IMR-90 (cell line): ENCODE results near the gene TAS2R16. TPM values are rescaled to one million over a fixed set of nuclear protein-coding genes. Genes with fewer than 3 reads are reported as not detected.

Experiments used
- ATAC-seq: fragments of 200-7000 bp; cut with Tn5 transposase; 2 replicates; pipeline ENCODE4 v1.9.1; 2020; ENCODE audit warnings: low read depth, mild to moderate bottlenecking, moderate library complexity
- BruUV-seq: library from RNA; stranded (reverse); fragments of 400-500 nt; replicated peaks from 2 replicates; lab custom pipeline; 2021; lab: Mats Ljungman, UMichigan
- CTCF ChIA-PET: fragments of 300-600 bp; formaldehyde crosslinking; extraction: SDS; loops from one replicate; lab custom pipeline; 2021; ENCODE audit warnings: antibody characterized with exemption; lab: Yijun Ruan, JAX
- POLR2A ChIA-PET: fragments of 300-600 bp; sonication (Branson Sonifier 250); formaldehyde crosslinking; loops from one replicate; lab custom pipeline; 2022; ENCODE audit warnings: antibody characterized with exemption; ENCODE audit not compliant: unreplicated experiment; lab: Charles Lee
- DNase-seq: peaks from one replicate; pipeline ENCODE4 v3.0.0; 2013
- H2AFZ ChIP-seq: replicated peaks from 2 replicates; pipeline ENCODE3; 2013; ENCODE audit warnings: low read length, mild to moderate bottlenecking; ENCODE audit not compliant: poor library complexity
- H2AK5ac ChIP-seq: 2 replicates; pipeline ENCODE4 v1.6.1; 2013; ENCODE audit warnings: low read depth, low read length, inconsistent platforms
- H2AK9ac ChIP-seq: replicated peaks from 2 replicates; pipeline ENCODE3; 2013; ENCODE audit warnings: mild to moderate bottlenecking, low read depth, low read length, moderate library complexity; ENCODE audit not compliant: poor library complexity
- H2BK120ac ChIP-seq: 2 replicates; pipeline ENCODE4 v1.6.1; 2013; ENCODE audit warnings: low read depth, low read length, inconsistent platforms
- H2BK15ac ChIP-seq: 3 replicates; pipeline ENCODE4 v1.6.1; 2013; ENCODE audit warnings: low read depth, low read length, inconsistent platforms
- H2BK20ac ChIP-seq: 2 replicates; pipeline ENCODE4 v1.6.1; 2013; ENCODE audit warnings: low read depth, mild to moderate bottlenecking, inconsistent platforms, low read length, moderate library complexity
- H2BK5ac ChIP-seq: 2 replicates; pipeline ENCODE4 v1.6.1; 2013; ENCODE audit warnings: mild to moderate bottlenecking, low read depth, low read length, inconsistent platforms; ENCODE audit not compliant: poor library complexity, severe bottlenecking
- H3K14ac ChIP-seq: replicated peaks from 2 replicates; pipeline ENCODE4 v1.6.1; 2013; ENCODE audit warnings: low read depth, low read length, inconsistent platforms
- H3K18ac ChIP-seq: 2 replicates; pipeline ENCODE4 v1.6.1; 2013; ENCODE audit warnings: low read depth, low read length, control low read depth
- H3K23ac ChIP-seq: 2 replicates; pipeline ENCODE4 v1.6.1; 2013; ENCODE audit warnings: low read depth, low read length, inconsistent platforms
- H3K27ac ChIP-seq: 2 replicates; pipeline ENCODE4 v1.5.1; 2013; ENCODE audit warnings: mild to moderate bottlenecking, control low read depth, low read length; ENCODE audit not compliant: insufficient read depth
- H3K27me3 ChIP-seq: 2 replicates; pipeline ENCODE4 v1.6.1; 2013; ENCODE audit warnings: low read length; ENCODE audit not compliant: control insufficient read depth, insufficient read depth
- H3K36me3 ChIP-seq: 2 replicates; pipeline ENCODE4 v1.6.1; 2013; ENCODE audit warnings: low read length, mixed read lengths; ENCODE audit not compliant: control insufficient read depth, insufficient read depth
- H3K4ac ChIP-seq: 2 replicates; pipeline ENCODE4 v1.6.1; 2013; ENCODE audit warnings: low read depth, low read length, inconsistent platforms
- H3K4me1 ChIP-seq: 2 replicates; pipeline ENCODE4 v1.6.1; 2013; ENCODE audit warnings: low read length, mixed read lengths; ENCODE audit not compliant: control insufficient read depth, insufficient read depth
- H3K4me2 ChIP-seq: 2 replicates; pipeline ENCODE4 v1.6.1; 2013; ENCODE audit warnings: low read depth, mild to moderate bottlenecking, control low read depth, low read length, moderate library complexity
- H3K4me3 ChIP-seq: 2 replicates; pipeline ENCODE4 v1.5.1; 2013; ENCODE audit warnings: low read depth, mild to moderate bottlenecking, control low read depth, low read length, moderate library complexity; ENCODE audit not compliant: insufficient read depth
- H3K56ac ChIP-seq: 2 replicates; pipeline ENCODE4 v1.6.1; 2013; ENCODE audit warnings: low read length, inconsistent platforms; ENCODE audit not compliant: insufficient read depth; ENCODE audit errors: extremely low read depth
- H3K79me1 ChIP-seq, 2 experiments: 2 replicates each; pipeline ENCODE4 v1.6.1; 2013; ENCODE audit warnings: low read length in 2 of 2, inconsistent platforms in 1 of 2, low read depth in 1 of 2
- H3K9ac ChIP-seq: 2 replicates; pipeline ENCODE4 v1.6.1; 2013; ENCODE audit warnings: low read depth, low read length, control low read depth
- H3K9me1 ChIP-seq: 2 replicates; pipeline ENCODE4 v1.6.1; 2013; ENCODE audit warnings: low read length, inconsistent platforms; ENCODE audit not compliant: insufficient read depth
- H3K9me3 ChIP-seq: 2 replicates; pipeline ENCODE4 v1.6.1; 2013; ENCODE audit warnings: low read length; ENCODE audit not compliant: control insufficient read depth, insufficient read depth
- H4K20me1 ChIP-seq: 2 replicates; pipeline ENCODE4 v1.6.1; 2013; ENCODE audit warnings: low read length, inconsistent platforms; ENCODE audit not compliant: insufficient read depth
- H4K5ac ChIP-seq: 2 replicates; pipeline ENCODE4 v1.6.1; 2013; ENCODE audit warnings: mild to moderate bottlenecking, low read depth, low read length, control low read depth
- H4K8ac ChIP-seq, 2 experiments: 2 replicates each; pipeline ENCODE4 v1.6.1; 2013; ENCODE audit warnings: low read depth in 2 of 2, low read length in 2 of 2, control low read depth in 1 of 2, inconsistent platforms in 1 of 2
- H4K91ac ChIP-seq: 2 replicates; pipeline ENCODE4 v1.6.1; 2013; ENCODE audit warnings: low read depth, low read length, inconsistent platforms; ENCODE audit not compliant: insufficient read depth
- BHLHE40 ChIP-seq: fragments of 150-350 bp; IDR thresholded peaks from 2 replicates; pipeline ENCODE4 v1.6.1; 2016; ENCODE audit warnings: mild to moderate bottlenecking, low read depth, low read length
- CHD1 ChIP-seq: IDR thresholded peaks from 2 replicates; pipeline ENCODE4 v1.6.1; 2012; ENCODE audit warnings: low read depth, low read length, improper control_type of control experiment
- FOS ChIP-seq: fragments of 150-350 bp; IDR thresholded peaks from 2 replicates; pipeline ENCODE4 v1.6.1; 2016; ENCODE audit warnings: low read depth, low read length
- MAFK ChIP-seq: IDR thresholded peaks from 2 replicates; pipeline ENCODE4 v1.6.1; 2012; ENCODE audit warnings: low read depth, low read length, improper control_type of control experiment
- MAZ ChIP-seq: IDR thresholded peaks from 2 replicates; pipeline ENCODE4 v1.6.1; 2012; ENCODE audit warnings: low read depth, mild to moderate bottlenecking, low read length, improper control_type of control experiment, moderate library complexity, borderline replicate concordance
- MXI1 ChIP-seq: IDR thresholded peaks from 2 replicates; pipeline ENCODE4 v1.6.1; 2012; ENCODE audit warnings: low read depth, mild to moderate bottlenecking, low read length, moderate library complexity, borderline replicate concordance
- POLR2A ChIP-seq: IDR thresholded peaks from 2 replicates; pipeline ENCODE4 v1.6.1; 2012; ENCODE audit warnings: mild to moderate bottlenecking, low read depth, low read length
- RAD21 ChIP-seq: IDR thresholded peaks from 2 replicates; pipeline ENCODE4 v1.6.1; 2012; ENCODE audit warnings: low read length, improper control_type of control experiment
- RFX5 ChIP-seq: IDR thresholded peaks from 2 replicates; pipeline ENCODE4 v1.8.0; 2012; ENCODE audit warnings: low read depth, mild to moderate bottlenecking, low read length, moderate library complexity
- SMC3 ChIP-seq: fragments of 150-350 bp; IDR thresholded peaks from 2 replicates; pipeline ENCODE4 v1.6.1; 2016; ENCODE audit warnings: low read depth, mild to moderate bottlenecking, antibody characterized with exemption, low read length, moderate library complexity
- WGBS, 2 experiments: methylation state at CpG; one replicate each; pipeline versions ENCODE4 v1.1.5 to v1.1.7; 2013; ENCODE audit warnings: missing lambda C conversion rate in 2 of 2; ENCODE audit not compliant: insufficient read length in 1 of 2; ENCODE audit errors: extremely low coverage in 2 of 2; 5-methylcytosine and 5-hydroxymethylcytosine counted together
- dilution Hi-C: fragments of 300-500 bp; cut with HindIII; formaldehyde crosslinking; loops from one replicate; pipeline ENCODE4 v1.14.3; 2018; ENCODE audit warnings: low sequenced_read_pairs; ENCODE audit not compliant: unreplicated experiment
- in situ Hi-C: fragments of 300-500 bp; cut with MboI; formaldehyde crosslinking; loops from 3 replicates; pipeline ENCODE4 v1.14.3; 2019; ENCODE audit warnings: low sequenced_read_pairs, inconsistent platforms, mixed read lengths
- intact Hi-C: fragments of 100-400 bp; cut with micrococcal nuclease; formaldehyde crosslinking; loops from 2 replicates; pipeline ENCODE4 v1.10.0; 2022
- polyA plus RNA-seq, 3 experiments: library from polyadenylated mRNA; depleted of rRNA; stranded (reverse); fragments of >200 nt; gene quantifications; 2 replicates each; pipeline ENCODE4 v1.2.3, GENCODE V29; 2012; ENCODE audit warnings: low replicate concordance in 1 of 3
- total RNA-seq: library from RNA; depleted of rRNA; stranded (reverse); fragments of >200 nt; gene quantifications from 2 replicates; pipeline ENCODE4 v1.2.3, GENCODE V29; 2012
- TF ChIP-seq, protein P1 (sequence below): conservative IDR thresholded peaks from 2 replicates; pipeline ENCODE4 v1.5.1; 2012; ENCODE audit warnings: mild to moderate bottlenecking, low read depth, low read length, improper control_type of control experiment
- TF ChIP-seq, protein P2 (sequence below): fragments of 150-350 bp; IDR thresholded peaks from 2 replicates; pipeline ENCODE4 v1.6.1; 2016; ENCODE audit warnings: low read depth, mild to moderate bottlenecking, low read length, moderate library complexity, borderline replicate concordance

The TAS2R16 gene
- total and polyA plus RNA-seq, 2 of the 4 experiments (the other 2 are of a cell fraction) = not detected

DNA sequence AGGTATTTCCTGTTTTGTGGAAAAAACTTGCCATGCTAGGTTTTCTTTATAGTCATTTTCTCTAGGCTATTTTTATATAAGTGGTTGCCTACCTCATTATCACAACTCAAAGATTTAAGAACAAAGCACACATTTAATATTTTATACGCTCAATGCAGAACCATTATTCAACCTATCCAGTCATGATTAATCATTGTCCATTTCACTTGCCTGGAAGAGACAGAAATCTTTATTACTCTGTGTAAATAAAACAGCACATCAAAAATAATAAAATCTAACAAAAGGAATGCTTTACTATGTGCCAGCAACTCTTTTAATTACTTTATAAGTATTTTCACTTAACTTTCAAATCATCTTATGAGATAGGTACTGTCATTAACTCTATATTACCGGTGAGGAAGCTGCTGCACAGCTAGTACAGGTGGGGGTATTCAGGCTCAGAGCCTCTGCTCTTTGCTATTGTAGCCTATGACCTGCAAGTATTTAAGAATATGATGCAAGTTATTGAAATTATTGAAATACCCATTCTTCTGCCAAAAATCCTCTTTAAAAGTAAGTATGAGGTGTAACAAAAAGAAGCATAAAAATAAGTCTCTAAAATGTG, 16.4 kb upstream of the TAS2R16 start:
- Histone ChIP-seq H4K5ac (no peak overlapping the region), H2BK15ac (no peak overlapping the region), H3K56ac (no peak overlapping the region), H3K27ac (no peak overlapping the region), H2BK120ac (no peak overlapping the region), H2AK9ac (no peak overlapping the region), H2AK5ac (no peak overlapping the region), H3K4ac (no peak overlapping the region), H3K79me1 (no peaks in the 10 kb centered on the region), H2BK20ac (no peak overlapping the region), H3K9ac (no peak overlapping the region), H3K23ac (no peak overlapping the region), H3K9me1 (no peaks in the 10 kb centered on the region), H3K14ac (no peak overlapping the region), H3K27me3 (no peaks in the 10 kb centered on the region), H3K4me3 (no peak overlapping the region), H2AFZ (no peak overlapping the region), H4K20me1 (no peaks in the 10 kb centered on the region), H3K18ac (no peak overlapping the region), H4K91ac (no peak overlapping the region), H3K36me3 (no peaks in the 10 kb centered on the region), H3K4me1 (no peaks in the 10 kb centered on the region), H3K9me3 (no peaks in the 10 kb centered on the region), H4K8ac (no peak overlapping the region), H3K4me2 (no peak overlapping the region), H2BK5ac (no peak overlapping the region)
- in situ Hi-C loops (no loop called here), dilution Hi-C loops (no loop called here), intact Hi-C loops (no loop called here)
- no CpG with 5 or more reads among the region's 2 CpGs for WGBS, 2 experiments
- ATAC-seq = no peak
- TF ChIP-seq, protein P1, sequence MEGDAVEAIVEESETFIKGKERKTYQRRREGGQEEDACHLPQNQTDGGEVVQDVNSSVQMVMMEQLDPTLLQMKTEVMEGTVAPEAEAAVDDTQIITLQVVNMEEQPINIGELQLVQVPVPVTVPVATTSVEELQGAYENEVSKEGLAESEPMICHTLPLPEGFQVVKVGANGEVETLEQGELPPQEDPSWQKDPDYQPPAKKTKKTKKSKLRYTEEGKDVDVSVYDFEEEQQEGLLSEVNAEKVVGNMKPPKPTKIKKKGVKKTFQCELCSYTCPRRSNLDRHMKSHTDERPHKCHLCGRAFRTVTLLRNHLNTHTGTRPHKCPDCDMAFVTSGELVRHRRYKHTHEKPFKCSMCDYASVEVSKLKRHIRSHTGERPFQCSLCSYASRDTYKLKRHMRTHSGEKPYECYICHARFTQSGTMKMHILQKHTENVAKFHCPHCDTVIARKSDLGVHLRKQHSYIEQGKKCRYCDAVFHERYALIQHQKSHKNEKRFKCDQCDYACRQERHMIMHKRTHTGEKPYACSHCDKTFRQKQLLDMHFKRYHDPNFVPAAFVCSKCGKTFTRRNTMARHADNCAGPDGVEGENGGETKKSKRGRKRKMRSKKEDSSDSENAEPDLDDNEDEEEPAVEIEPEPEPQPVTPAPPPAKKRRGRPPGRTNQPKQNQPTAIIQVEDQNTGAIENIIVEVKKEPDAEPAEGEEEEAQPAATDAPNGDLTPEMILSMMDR = no peak
- TF ChIP-seq SMC3 = no peak
- no peak for TF ChIP-seq BHLHE40
- TF ChIP-seq RFX5 = no peak
- no peak for TF ChIP-seq CHD1
- TF ChIP-seq MAFK = no peak
- no peak for TF ChIP-seq FOS
- no peak for TF ChIP-seq MAZ
- TF ChIP-seq MXI1 = no peak
- TF ChIP-seq RAD21 = no peak
- TF ChIP-seq POLR2A = no peak
- TF ChIP-seq, protein P2, sequence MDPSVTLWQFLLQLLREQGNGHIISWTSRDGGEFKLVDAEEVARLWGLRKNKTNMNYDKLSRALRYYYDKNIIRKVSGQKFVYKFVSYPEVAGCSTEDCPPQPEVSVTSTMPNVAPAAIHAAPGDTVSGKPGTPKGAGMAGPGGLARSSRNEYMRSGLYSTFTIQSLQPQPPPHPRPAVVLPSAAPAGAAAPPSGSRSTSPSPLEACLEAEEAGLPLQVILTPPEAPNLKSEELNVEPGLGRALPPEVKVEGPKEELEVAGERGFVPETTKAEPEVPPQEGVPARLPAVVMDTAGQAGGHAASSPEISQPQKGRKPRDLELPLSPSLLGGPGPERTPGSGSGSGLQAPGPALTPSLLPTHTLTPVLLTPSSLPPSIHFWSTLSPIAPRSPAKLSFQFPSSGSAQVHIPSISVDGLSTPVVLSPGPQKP = no peak
- CTCF ChIA-PET = no interaction called here
- no peak for DNase-seq
- BruUV-seq = no TSS peak
- POLR2A ChIA-PET = no interaction called here
